NCI-H748 treated with DMSO at 0.1 percent for 48 hours (cell line): ENCODE measurements around the gene RPL27.
A peak's percentile ranks its signal among the peaks of the same experiment; 100 is the strongest.
"Not testable (repeated sequence)": the region's sequence is repeated elsewhere in the genome, so short reads cannot be mapped to it uniquely, and the experiment has no call there.

Experiments used
- DNase-seq: peaks from one replicate; lab custom pipeline; 2025; lab: John Stamatoyannopoulos, UW

RPL27 gene

DNA sequence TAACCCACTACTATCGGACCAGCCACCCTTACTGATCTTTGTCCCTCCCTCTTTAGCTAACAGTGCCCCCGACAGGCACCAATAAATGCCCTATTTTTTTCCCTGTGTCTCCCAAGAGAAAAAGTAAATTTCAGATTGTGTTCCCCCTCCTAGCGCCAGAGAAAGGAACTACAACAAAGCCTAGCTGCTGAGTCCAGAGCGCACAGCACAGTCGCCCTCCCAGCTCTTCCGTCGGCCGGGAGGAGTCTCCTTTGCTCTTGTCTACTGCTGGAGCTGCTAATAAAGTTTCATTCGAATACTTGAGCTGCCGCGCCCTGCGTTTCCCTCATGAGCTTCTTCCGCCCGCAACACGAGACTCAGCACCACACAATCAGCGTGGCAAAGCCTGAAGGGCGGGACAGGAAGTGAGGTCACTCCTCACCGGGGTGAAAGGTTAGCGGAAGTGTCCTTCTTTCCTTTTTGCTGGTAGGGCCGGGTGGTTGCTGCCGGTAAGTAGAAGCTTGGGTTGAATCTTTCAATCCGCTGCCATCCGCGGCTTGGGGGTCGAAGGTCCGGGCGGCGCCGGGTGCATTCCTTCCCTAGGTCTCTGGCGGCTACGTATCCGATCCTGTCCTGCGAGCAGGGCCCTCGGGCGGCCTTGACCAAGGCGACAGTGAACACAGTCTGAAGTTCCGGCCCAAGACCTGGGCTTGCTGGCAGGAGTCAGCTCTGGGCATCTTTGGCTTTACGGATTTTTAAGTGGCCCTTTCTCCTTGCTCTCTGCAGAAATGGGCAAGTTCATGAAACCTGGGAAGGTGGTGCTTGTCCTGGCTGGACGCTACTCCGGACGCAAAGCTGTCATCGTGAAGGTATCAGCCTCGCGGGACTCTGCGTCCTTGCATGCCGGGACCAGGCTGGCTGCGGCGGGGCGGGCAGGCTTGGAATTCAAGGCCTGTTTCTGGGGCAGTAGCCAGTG lies at the start of gene RPL27:
Gene RPL27 (plus strand): TSS at position 436 of the 955 bp plus-strand sequence. CDS start 332 bp downstream, at position 768.
- DNase-seq = peak; percentile 99

DNA sequence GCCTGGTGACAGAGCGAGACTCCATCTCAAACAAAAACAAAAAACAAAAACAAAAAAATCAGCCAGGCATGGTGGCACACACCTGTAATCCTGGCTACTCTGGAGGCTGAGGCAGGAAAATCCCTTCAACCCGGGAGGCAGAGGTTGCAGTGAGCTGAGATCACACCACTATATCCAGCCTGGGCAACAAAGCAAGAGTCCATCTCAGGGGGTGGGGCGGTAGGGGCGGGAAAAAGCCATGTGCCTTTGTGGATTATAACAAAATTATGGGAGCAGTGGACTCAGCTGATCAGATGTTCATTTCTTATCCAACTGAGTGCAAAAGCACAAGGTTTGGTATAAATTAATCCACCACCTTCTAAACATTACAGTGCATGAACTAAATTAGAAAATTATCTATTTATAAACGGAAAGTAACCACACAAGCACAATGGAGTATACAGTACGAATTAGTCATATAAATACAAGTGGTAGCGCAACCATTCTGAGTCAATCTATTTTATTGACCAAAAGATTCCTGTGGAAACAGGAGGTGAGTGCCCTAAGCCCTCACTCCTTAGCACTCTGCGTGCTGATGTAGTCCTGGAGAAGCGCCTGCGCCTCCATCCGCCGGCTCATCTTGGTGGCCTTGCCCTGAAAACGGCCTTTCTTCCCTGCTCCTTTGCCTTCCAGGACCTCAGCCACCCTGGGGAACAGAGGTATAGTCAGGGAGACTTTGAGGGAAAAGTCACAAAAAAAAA lies 48.0 kb upstream of the RPL27 start:
- no peak for DNase-seq

DNA sequence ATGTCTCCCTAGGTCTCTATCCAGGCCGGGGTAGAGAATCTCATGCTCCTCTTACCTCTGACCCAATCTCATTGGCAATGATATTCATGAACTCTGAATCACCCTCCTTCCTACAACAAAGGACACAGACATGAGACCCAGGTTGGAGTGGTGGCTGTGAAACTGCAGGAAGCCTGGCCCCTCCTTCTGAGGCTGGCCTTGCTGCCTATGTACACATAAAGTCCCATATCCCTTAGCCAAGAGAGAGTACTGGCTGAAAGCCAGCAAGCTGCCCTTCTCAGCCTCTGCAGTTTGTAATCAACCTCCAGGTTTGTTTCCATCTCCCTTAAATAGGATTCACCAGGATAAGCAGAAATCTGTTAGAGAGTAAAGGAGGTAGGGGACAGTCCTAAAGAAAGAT lies 44.5 kb upstream of the RPL27 start:
- no peak for DNase-seq

DNA sequence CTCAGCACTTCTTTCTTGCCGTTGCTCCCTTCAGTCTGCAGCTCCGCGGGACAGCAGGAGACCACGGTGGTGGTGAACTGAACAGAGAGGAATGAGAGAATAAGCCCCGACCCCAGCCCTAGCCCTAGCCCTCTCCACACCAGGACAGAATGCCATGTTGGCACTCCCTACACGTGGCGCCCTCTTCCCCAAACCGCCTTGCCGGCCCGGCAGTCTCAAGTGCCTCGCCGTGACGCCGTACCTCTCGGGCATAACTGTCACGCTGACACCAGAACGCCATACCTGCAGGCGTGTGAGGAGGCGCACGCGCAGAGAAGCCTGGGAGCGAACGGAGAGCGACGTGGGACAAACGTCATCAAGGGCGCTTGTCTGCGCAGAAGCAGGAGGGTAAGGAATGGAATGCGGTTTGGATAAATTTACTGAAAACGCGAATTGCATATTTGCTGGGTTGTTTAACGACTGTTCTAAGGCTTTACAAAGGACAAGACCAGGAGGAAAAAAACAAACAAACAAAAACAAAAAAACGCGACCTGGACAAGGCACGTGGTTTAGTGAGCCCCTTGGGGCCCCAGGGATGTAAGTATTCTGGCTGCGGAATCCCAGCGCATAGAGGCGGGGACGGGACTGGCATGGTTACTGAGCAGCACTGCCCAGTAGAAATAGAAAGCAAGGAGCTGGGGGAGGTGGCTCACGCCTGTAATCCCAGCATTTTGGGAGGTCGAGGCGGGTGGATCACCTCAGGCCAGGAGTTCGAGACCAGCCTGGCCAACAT lies 33.9 kb upstream of the RPL27 start, which contains the start of gene AARSD1:
Gene AARSD1 (minus strand): TSS at position 294 of the 772 bp plus-strand sequence. CDS start 14 bp downstream, at position 280.
- DNase-seq = peak; percentile 69

DNA sequence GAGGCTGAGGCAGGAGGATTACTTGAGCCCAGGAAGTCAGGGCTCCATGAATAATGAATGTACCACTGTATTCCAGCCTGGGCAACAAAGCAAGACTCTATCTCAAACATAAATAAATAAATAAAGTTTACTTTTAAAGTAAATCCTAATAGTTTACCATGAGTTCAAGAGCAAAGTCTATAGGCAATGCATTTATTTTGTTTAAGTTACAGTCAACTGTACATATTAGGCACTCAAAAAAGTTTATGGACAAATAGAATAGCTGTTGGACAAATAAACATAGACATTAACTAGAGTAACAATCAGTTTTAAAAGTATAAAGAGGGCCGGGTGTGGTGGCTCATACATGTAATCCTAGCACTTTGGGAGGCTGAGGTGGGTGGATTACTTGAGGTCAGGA lies 30.3 kb upstream of the RPL27 start:
- no peak for DNase-seq

DNA sequence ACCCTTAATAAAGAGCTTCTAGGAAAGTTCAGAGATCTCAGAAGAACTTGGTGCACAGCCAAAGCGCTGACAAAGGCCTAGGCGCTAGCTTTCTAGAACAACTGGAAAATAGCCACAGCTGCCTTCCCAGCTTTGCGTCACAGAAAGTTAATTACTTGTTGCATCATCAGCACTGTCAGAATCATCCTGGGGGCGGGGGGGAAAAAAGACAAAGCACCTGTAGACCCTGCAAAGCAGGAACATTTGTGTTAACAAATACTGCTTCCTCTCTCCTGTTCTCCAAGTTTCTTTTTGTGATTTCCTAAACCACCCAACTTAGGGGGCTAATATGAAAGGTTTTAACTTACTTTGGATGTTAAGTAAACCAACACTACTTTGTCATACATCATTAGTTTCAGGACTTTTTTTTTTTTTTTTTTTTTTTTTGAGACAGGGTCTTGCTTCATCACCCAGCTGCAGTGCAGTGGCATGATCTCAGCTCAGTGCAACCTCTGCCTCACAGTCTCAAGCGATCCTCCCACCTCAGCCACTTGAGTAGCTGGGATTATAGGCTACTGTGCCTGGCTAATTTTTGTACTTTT lies 29.1 kb upstream of the RPL27 start:
- DNase-seq = no peak

DNA sequence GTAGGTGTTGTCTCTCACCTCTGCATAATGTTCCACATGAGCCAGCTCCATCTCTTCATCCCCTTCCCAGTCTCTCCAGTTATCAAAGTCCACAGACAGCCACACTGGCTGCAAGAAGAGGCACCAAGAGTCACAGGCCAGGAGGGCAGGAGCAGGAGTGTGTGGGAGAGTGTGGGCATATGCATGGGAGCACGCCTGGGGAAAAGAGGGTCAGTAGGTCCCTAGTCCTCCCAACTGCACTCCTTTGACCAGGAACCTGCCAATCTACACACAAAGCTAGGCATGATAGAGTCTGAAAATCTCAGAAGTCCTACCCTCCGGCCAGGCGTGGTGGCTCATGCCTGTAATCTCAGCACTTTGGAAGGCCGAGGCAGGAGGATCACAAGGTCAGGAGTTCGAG lies 26.6 kb upstream of the RPL27 start:
- DNase-seq = no peak

DNA sequence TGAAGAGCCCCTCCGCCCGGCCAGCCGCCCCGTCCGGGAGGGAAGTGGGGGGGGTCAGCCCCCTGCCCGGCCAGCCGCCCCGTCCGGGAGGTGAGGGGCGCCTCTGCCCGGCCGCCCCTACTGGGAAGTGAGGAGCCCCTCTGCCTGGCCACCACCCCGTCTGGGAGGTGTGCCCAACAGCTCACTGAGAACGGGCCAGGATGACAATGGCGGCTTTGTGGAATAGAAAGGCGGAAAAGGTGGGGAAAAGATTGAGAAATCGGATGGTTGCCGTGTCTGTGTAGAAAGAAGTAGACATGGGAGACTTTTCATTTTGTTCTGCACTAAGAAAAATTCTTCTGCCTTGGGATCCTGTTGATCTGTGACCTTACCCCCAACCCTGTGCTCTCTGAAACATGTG lies 24.9 kb upstream of the RPL27 start:
- DNase-seq = not testable (repeated sequence)

DNA sequence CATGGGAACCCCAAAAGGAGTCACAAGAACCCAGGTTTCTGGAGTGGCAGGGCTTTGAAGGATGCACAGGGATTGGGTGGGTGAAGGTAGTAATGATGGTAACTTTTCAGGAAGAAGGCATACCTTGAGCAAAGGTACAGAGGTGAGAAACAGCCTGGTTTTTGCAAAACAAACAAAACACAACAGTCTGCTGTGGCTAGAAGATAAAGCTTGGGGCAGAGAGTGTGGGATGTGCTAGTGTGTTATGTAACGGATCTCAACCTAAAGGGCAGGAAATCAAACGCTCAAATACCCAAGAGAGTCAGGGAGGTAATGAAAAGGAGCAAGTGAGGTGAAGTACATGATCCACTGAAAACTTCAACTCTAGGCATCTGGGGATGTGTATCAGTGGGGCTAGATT lies 23.0 kb upstream of the RPL27 start:
- DNase-seq = no peak

DNA sequence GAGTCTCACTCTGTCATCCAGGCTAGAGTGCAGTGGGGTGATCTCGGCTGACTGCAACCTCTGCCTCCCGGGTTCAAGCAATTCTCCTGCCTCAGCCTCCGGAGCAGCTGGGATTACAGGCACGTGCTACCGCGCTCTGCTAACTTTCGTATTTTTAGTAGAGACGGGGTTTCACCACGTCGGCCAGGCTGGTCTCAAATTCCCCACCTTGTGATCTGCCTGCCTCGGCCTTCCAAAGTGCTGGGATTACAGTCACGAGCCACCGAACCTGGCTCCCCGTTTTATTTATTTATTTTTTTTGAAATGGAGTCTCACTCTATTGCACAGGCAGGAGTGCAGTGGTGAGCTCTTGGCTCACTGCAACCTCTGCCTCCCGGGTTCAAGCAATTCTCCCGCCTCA lies 22.5 kb upstream of the RPL27 start:
- not testable (repeated sequence) for DNase-seq

DNA sequence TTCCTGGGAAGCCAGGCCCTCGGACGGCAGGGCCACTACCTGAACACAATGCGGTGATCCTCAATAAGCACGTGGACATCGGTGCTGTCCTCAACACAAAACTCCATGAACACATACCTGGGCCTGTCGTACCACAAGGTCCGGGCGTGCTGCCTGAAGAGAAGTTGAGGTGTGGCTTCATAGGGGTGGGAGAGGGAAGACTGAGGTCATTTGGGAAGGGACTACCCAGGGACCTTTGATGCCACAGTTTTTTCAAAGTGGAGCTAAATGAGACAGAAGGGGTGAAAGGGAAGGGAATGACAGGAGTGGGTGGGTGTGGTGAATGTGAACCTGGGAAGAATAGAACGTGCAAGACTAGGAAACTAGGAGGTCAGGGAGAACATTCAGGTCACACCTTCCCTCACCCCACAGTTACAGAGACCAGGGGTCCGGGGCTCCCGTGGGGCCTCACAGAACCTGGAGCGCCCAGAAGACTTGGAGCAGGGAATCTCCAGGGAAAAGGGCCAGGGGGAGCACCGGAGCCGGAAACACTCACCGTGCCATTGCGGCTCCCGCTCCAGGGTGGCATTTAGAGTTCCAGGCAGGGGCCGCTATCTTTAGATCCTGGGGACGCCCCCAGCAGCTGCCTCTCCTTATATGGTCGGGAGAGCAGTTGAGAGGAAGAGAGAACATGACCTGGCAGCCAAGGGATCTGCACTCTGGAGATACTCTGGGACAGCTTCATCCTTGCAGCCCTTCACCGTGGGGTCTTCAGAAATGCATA lies 18.5 kb upstream of the RPL27 start, which contains the start of gene PTGES3L:
Gene PTGES3L (minus strand): TSS at position 570 of the 763 bp plus-strand sequence. CDS start 27 bp downstream, at position 543.
- peak; percentile 50 for DNase-seq

DNA sequence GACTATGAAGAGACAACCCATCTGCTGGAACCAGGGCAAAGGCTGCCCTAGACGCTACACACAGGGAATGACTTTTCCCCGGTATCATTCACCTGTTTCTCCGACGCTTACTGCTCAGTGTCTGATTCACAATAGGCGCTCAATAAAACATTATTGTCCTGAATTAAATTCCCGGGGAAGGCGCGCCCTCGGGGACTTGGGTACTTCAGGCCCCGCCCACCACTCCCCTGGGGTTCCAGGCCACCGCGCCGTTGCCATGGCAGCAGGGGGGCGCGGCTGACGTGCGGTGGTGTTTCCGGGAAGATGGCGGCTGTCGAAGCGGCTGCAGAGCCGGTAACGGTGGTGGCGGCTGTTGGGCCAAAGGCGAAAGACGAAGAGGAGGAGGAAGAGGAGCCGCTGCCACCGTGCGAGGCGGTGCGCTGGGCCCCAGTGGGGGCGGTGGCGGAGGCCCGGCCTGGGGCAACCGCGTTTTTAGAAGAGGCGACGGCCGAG lies 17.9 kb upstream of the RPL27 start, which contains the start of gene RUNDC1:
Gene RUNDC1 (plus strand): TSS at position 292 of the 492 bp plus-strand sequence. CDS start 12 bp downstream, at position 304.
- peak; percentile 77 for DNase-seq

DNA sequence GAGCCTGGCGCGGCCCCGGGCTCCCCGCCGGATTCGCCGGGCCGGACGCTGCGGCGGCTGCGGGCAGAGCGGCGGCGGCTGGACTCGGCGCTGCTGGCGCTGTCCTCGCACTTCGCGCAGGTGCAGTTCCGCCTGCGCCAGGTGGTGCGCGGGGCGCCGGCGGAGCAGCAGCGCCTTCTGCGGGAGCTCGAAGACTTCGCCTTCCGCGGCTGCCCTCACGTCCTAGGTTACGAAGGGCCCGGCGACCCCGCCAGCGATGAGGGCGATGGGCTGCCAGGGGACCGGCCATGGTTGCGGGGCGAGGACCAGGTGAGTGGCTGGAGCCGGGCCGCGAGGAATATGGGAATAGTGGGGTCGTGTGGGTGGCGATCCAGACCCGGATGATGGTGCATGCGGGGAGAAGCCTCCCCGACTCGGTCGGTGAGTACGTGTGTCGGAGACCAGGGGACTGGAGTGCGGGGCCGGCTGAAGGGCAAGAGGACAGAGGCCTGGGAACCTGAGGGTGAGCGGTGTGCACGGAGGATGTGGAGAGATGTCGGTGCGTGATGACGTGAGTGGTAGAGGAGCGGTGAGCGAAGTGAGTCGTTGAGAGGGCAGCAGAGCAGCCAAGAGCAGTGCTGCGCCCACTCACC lies 17.3 kb upstream of the RPL27 start:
- DNase-seq = peak; percentile 24

DNA sequence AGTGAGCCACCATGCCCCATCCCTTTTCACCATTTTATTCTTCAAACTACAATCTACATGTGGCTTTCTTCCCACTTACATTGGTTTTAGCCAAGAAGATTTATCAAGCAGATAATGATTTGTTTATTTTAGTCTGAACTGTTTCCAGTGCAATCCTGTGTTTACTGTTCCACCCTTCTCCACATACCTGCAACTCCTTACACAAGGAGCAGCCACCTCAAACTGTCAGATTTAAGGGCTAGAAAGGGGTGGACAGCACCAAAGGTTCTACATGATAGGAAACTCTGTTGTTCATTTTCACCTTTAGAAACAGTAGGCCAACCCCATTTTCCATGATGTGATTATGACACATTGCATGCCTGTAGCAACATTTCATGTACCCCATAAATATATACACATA lies 16.0 kb upstream of the RPL27 start:
- DNase-seq = no peak

DNA sequence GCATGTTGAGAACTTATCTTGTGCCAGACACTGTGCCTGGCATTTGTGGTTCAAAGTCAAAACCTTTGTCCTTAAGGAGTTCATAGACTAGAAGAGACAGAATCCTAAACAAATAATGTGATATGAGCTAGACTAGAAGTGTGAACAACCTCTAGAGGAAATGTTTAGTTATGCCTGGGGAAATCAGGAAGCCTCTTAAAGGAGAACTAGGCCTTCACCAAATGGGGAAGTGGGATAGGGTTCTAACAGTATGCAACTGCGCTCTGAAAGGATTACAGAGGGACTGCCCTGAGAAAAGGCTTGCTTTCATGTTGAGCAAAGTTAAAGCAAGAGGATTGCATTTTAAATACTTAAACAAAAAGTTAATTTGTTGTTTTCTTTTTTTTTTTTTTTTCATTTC lies 13.0 kb upstream of the RPL27 start:
- no peak for DNase-seq

DNA sequence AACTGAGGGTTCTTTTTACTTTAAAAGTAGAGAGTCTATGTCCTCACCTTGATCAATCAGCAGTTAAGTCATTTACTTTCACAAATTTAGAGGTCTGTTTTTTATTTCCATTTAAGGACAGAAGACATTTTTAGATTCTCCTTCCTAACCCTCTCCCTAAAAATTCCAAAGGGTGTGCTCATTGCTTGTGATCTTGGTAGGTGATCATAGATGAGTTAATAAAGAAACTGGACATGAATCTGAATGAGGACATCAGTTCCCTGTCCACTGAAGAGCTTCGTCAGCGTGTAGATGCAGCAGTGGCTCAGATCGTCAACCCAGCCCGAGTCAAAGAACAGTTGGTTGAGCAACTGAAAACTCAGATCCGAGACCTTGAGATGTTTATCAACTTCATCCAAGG lies 9.1 kb upstream of the RPL27 start:
- DNase-seq = no peak

DNA sequence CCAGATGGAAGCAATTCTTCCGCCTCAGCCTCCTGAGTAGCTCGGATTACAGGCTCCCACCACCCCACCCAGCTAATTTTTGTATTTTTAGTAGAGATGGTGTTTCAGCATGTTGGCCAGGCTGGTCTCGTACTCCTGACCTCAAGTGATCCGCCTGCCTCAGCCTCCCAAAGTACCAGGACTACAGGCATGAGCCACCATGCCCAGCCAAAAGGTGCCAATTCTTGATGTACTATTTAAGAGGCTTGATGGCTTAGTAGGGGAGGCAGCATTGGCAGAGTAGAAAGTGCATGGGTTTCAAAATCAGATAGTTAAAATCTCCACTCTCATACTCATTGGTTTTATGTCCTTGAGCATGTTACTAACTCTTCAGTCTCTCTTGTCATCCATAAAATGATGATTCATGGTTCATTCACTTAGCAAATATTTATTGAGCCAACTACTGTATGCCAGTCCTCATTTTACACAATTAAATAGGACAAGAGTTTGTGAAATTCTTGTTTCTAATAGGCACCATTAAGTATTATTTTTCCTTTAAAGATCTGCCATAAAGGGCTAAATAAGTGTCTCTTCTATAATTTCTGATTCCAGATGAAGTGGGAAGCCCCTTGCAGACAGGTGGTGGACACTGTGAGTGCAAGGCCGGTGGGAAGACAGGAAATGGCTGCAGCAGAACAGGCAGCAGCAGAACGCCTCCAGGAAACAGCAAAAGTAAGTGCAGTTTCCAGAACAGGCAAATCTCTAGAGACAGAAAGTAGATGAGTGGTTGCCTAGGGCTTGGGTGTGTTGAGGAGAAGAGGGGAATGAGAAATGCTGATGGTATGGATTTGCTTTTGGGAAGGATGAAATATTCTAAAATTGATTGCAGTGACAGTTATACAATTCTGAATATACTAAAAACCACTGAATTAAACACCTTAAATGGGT lies 8.2 kb upstream of the RPL27 start:
- no peak for DNase-seq

DNA sequence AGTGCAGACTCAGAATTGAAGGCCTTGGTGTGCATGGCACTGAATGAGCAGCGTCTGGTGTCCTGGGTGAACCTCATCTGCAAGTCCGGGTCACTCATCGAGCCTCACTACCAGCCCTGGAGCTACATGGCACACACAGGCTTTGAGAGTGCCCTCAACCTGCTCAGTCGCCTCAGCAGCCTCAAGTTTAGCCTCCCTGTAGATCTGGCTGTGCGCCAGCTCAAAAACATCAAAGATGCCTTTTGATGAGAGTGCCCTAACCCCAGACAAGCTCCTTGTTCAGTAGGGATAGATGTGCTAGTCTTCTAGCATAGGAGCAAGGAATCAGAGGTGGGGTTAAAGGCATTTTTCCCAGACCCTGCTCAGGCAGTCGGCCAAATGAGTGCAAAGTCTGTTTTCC lies 6.7 kb upstream of the RPL27 start:
- no peak for DNase-seq

DNA sequence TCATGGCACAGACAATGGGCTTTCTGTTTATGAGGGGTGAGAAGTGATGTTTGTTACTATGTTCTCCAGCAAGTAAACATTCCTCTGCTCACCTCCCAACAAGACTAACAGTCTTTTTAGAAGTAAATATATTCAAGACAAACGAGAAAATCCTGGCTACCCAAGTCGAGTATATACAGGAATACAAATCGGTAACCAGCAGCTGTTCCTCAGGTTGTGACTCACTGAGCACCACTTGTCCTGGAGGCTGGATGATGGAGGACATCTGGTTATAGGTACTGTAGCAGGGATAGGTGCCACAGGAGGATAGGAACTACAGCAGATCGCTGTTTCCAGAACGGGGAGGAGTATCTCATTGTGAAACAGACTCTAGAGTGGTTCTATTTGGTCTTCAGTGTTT lies 5.3 kb upstream of the RPL27 start:
- DNase-seq = no peak
